GM12874 (cell line): Measurements from ENCODE around the gene PITRM1.

ENCODE experiments used
- TF ChIP-seq, protein P1 (sequence below): IDR thresholded peaks from 2 replicates; pipeline ENCODE4 v1.5.1; 2011; ENCODE audit warnings: low read depth, mild to moderate bottlenecking, control low read depth, low read length, moderate library complexity; ENCODE audit not compliant: insufficient read depth

Gene PITRM1

GRCh38 chr10:3091921-3092320 is 80.7 kb downstream of the PITRM1 start:
- TF ChIP-seq, protein P1, sequence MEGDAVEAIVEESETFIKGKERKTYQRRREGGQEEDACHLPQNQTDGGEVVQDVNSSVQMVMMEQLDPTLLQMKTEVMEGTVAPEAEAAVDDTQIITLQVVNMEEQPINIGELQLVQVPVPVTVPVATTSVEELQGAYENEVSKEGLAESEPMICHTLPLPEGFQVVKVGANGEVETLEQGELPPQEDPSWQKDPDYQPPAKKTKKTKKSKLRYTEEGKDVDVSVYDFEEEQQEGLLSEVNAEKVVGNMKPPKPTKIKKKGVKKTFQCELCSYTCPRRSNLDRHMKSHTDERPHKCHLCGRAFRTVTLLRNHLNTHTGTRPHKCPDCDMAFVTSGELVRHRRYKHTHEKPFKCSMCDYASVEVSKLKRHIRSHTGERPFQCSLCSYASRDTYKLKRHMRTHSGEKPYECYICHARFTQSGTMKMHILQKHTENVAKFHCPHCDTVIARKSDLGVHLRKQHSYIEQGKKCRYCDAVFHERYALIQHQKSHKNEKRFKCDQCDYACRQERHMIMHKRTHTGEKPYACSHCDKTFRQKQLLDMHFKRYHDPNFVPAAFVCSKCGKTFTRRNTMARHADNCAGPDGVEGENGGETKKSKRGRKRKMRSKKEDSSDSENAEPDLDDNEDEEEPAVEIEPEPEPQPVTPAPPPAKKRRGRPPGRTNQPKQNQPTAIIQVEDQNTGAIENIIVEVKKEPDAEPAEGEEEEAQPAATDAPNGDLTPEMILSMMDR, result no peak

DNA sequence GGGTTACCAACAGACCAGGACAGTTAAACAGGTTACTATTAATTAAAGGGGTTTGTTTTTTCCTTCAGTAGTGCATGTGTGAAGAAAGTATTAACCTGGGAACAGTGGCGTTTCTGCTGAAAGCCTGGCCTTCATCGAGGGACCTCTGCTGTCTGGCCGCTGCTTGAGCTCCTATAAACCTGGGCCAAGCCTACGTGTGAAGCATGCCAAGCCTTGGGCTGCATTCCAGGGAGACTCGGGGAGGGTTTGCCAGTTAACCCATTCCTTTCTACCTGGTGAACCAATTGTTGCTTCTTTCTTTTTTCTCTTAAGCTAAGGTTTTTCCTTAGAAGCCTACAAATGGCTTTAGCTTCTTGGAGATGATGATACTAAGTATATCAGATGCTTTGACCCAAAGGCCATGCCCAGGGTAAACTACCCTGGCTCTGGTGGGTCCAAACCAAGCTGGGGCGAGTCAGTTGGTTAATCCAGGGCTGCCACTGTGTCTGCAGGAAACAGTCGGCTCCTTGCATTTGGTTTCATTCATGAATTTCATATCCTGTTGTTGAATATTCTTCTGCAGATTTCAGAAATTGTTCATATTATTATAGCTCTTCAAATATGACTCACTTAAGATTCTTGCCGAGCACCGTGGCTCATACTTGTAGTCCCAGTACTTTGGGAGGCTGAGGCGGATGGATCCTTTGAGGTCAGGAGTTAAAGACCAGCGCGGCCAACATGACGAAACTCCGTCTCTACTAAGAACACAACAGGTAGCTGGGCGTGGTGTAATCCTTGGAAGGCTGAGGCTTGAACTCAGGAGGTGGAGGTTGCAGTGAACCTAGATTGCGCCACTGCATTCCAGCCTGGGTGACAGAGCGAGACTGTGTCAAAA is 81.4 kb downstream of the PITRM1 start:
- TF ChIP-seq, protein P1, result no peak

DNA sequence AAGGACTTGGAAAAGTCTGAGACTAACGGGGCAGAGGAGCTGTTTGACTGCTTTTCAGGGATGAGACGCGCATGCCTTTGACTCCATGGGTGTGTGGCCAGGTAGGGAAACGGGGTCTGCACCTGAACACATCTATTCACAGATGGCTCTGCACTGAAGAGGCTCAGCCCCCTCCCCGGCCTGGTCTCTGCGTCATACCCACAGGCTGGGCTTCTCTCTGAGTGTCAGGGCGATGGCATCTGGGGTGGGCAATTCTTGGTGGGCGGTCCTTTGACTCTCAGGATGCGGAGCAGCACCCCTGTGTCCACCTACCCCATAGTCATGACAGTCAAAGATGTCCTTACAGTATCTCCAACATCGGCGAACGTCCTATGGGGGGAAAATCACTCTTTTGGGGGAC is 82.2 kb downstream of the PITRM1 start:
- TF ChIP-seq, protein P1, result no peak
